ELR (cell line): Measurements from ENCODE around the gene DCLK1.
"Not testable (repeated sequence)": the region's sequence is repeated elsewhere in the genome, so short reads cannot be mapped to it uniquely, and the experiment has no call there.

Source experiments
- DNase-seq: peaks from one replicate; pipeline ENCODE4 v3.0.0-alpha.2; 2015; ENCODE audit warnings: low read depth

The DCLK1 gene

GRCh38 chr13:36086117-36086516, 45.1 kb downstream of the DCLK1 start:
- DNase-seq: no peak

GRCh38 chr13:36084131-36084530, 47.1 kb downstream of the DCLK1 start:
- DNase-seq: no peak

GRCh38 chr13:36082806-36083205, 48.4 kb downstream of the DCLK1 start:
- DNase-seq: no peak

DNA sequence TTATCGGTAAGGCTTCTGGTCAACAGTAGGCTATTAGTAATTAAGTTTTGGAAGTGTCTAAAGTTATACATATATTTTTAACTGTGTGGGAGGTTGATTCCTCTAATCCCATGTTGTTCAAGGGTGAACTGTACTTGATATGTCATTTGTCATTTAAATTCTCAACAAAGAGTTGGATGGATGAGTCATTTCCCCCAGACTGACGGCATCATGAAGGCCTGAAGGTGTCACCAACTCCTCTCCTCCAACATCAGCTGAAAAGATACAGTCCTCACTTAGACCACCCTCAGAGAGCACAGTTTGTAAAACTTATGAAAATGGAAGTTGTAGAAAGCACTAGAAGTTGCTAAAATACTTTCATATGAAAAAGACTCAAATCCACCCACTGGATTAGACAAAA, 48.8 kb downstream of the DCLK1 start:
- DNase-seq: no peak

GRCh38 chr13:36076211-36076610, 55.0 kb downstream of the DCLK1 start:
- DNase-seq: no peak

DNA sequence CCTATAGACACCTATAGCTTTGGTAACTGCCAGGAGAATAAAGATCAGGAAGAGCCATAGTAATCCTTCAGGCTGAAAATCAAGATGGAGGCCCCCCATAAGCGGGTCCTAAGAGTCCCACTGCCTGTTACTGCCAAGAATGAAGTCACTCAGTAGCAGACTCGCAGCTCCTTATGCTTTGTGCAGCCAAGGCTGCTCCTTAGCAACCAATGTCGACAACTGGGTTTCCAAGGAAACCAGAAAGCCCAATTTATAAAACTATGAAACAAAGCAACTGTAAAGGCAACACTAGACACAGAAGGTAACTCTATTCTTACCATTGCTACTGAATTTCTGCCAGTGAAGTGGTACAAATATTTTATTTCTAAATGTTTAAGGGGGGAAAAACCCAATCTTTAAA, 56.5 kb downstream of the DCLK1 start:
- DNase-seq: no peak

GRCh38 chr13:36072152-36072935, 58.8 kb downstream of the DCLK1 start:
- DNase-seq: no peak

DNA sequence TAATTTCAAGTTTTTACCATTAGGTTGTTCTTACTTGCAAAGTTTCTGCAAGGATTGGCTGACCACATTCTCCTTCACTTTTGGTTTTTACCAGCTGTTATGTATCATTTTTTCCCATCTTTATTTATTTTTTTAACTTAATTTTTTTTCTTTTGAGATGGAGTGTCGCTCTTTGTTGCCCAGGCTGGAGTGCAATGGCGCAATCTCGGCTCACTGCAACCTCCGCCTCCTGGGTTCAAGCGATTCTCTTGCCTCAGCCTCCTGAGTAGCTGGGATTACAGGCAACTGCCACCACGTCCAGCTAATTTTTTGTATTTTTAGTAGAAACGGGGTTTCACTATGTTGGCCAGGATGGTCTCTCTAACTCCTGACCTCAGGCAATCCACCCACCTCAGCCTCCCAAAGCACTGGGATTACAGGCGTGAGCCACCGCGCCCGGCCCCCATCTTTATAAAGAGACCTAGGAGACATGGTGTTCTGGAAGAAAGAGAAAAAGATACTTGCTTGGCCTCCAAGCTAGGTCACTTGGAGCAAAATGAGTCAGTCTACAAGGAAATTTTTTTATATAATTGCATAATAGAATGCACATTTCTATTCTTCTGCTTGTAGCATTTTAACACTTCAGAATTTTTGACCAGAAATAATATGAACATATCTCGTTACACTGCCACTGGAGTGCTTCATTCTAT, 60.5 kb downstream of the DCLK1 start:
- DNase-seq: not testable (repeated sequence)

DNA sequence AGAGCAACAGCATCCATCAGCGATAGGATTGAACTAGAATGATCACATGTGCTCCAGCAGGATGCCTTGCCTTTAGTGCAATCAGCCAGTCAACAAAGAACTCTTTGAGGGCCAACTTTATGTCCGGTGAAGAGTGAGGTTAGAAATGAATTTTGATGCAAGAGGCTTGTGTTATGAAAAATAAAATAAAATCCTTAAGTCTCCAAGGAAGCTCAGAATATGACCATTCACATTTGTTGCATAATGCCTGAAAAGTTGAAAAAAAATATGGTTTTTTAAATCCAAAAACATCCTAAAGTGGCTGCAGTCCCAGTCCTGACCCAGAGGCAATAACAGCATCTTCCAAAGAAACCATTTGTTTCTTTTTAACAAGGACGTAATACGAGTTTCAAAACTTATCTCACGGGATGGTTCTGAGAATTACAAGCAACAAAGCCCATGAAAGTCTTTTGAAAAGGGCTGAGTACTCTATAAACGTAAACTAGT, 61.3 kb downstream of the DCLK1 start:
- no peak for DNase-seq

GRCh38 chr13:36068991-36069390, 62.2 kb downstream of the DCLK1 start:
- no peak for DNase-seq

- DNase-seq: no peak
Measured at GRCh38 chr13:36068566-36068965, 62.6 kb downstream of the DCLK1 start.

DNA sequence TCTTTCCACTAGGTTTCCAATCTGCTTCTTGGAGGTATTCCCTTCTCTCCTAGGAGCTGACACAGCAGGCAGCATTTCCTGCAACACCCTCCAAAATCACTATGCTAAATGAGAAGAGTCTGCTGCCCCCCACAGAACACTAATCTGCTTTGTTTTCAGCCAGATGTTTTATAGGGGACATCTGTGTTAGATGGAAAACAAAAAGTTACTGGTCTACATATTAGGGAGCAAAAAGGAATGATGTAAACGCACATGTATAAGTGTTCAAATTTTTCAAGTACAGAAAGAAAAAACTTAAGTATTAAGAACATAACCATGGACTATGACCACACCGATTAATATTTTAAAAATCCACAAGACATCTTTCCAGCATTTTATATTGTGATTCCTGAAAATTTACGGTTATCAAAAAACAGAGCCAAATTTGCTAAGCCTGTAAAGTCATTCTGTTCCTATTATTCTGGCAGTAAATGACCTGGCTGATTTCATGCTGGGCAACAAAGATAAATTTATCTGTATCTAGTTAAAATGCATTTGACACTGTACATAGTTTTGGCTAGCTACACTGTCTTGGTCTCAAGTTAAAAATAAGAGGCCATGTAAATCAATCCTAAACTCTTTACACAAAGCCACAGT, 63.3 kb downstream of the DCLK1 start:
- DNase-seq: no peak

- no peak for DNase-seq
Measured at GRCh38 chr13:36062249-36062648, 68.9 kb downstream of the DCLK1 start.

- DNase-seq: no peak
Measured at GRCh38 chr13:36061621-36062020, 69.6 kb downstream of the DCLK1 start.

DNA sequence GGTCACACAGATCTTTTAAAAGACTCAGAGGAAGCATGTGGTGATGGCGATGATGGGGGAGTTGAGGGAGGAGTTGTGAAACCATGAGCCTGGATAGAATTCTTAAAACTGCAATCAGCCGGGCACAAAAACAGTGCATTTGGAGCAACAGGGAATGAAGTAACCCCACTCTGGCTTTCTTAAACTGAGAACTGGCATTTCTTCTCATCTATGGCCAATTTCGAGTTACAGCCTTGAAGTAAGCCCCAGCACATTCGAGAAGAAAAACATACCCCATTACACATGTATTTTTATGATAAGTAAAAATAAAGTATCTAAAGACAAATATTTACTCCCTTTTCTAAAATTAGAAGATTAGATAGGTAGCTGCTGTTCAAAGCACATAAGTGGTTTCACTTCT, 70.1 kb downstream of the DCLK1 start:
- no peak for DNase-seq

DNA sequence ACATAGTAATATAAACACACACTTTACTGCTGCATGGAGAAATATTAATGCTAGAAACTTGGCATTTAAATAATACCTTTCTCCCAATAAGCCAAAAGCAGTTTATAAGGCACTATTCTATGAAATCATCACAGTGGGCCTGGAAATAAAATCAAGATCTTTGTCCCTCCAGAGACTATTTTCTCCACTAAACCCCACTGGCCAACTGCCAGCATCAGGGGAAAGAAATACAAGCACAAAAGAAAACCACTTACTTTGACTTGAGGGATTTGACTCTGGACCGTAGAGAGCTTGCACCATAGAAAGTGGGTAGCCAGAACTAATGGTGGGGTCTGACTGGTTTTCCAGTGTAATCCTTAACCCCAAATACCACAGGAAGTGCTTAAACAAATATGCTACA, 71.9 kb downstream of the DCLK1 start:
- no peak for DNase-seq

DNA sequence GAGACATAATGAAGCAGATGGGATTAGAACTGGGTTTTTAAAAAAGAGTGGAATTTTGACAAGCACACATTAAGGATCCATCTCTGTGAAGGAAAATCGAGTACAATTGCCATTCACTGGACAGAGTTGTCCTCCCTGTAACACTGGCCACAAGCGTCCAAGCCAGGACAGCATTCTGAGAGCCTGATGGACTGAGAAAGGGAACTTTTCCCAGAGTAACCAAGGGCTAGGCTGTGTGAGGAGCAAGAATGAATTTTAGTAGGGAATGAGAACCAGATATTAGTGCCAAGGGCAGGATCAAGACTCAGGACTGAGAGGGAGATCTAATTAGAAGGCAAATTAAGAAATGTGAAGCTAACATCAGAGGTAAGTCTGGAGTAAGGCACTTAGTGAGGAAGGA, 73.1 kb downstream of the DCLK1 start:
- no peak for DNase-seq

DNA sequence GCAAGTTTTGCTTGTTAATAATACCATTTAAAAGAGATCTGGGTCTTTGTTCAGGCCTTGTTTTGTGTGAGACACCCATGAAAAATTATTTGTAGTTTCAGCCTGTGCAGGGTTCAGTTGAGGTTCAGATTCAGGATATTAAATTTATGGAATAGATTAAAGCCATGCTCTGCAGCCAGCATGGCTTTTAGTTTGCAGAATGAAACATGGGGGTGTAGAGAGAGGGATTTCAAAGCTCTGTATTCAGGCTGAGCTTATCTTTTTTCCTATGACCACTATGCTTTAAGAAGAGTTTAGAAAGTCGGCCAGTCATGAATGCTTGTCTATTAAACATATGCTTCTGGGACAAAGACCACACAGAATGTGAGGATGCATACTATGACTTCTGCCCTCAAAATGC, 73.6 kb downstream of the DCLK1 start:
- DNase-seq: no peak

- DNase-seq: peak; percentile 2
Measured at GRCh38 chr13:36057041-36057440, 74.1 kb downstream of the DCLK1 start.

- no peak for DNase-seq
Measured at GRCh38 chr13:36055366-36055765, 75.8 kb downstream of the DCLK1 start.

DNA sequence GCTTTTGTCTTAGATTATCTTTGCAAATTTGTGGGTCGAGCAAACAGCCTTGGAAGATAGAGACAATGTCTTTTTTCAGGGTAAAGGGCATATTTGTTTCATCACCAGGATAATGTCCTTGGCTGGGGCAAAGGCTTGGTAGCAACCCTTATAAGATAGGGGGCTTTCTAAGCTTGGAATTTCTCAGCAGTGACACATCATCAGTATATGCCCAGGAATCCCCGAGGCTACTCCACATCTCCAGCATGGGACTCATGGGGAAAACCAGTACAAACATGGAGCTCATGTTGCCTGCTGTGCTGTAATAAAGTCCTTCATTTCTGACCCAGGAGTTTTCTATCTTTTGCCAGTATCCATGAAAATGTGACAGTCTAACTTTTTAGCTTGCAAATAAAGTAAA, 77.1 kb downstream of the DCLK1 start:
- DNase-seq: no peak

GRCh38 chr13:36051082-36051481, 80.1 kb downstream of the DCLK1 start:
- no peak for DNase-seq

DNA sequence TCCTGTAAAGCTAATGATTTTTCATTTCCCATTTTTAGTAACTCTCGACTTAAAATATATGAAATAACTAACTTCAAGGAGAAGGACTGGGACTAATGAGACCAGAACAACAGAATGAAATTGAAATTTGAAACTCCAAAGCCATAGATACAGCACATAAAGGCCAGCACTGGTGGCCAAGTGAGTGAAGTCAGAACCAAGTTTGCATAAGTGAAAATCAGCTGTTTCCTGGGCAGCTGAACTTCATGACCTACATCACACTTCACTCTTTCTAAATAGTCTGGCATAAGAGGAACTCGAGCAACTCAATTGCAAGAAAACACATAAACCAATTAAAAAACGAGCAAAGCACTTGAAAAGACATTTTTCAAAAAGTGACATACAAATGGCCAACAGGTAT, 84.5 kb downstream of the DCLK1 start:
- no peak for DNase-seq
